Panc1 (cell line): ENCODE measurements around the gene PPCS. TPM values are rescaled to one million over a fixed set of nuclear protein-coding genes. Genes with fewer than 3 reads are reported as not detected.
A peak's percentile ranks its signal among the peaks of the same experiment; 100 is the strongest.

Source experiments
- ATAC-seq: fragments of 200-7000 bp; cut with Tn5 transposase; 2 replicates; pipeline ENCODE4 v1.9.1; 2020; ENCODE audit warnings: mild to moderate bottlenecking, moderate library complexity
- BruUV-seq: library from RNA; stranded (reverse); fragments of 400-500 nt; replicated peaks from 2 replicates; lab custom pipeline; 2021; lab: Mats Ljungman, UMichigan
- CTCF ChIA-PET: fragments of 300-600 bp; sonication (Branson Sonifier 250); formaldehyde crosslinking; loops from one replicate; lab custom pipeline; 2022; ENCODE audit warnings: antibody characterized with exemption; lab: Charles Lee
- POLR2A ChIA-PET: fragments of 300-600 bp; sonication (Branson Sonifier 250); formaldehyde crosslinking; loops from one replicate; lab custom pipeline; 2022; ENCODE audit warnings: antibody characterized with exemption; lab: Charles Lee
- DNase-seq: peaks from one replicate; pipeline ENCODE4 v3.0.0-alpha.2; 2010; ENCODE audit warnings: low read depth, low spot score
- H3K27ac ChIP-seq: 2 replicates; pipeline ENCODE4 v1.5.1; 2011; ENCODE audit warnings: mild to moderate bottlenecking, low read length, inconsistent platforms
- H3K27me3 ChIP-seq: fragments of 200-500 bp; sonication (Bioruptor generic); 2 replicates; pipeline ENCODE4 v1.6.0; 2014; ENCODE audit warnings: low read length, inconsistent platforms; ENCODE audit not compliant: control insufficient read depth, insufficient read depth
- H3K36me3 ChIP-seq: fragments of 200-500 bp; sonication (Bioruptor generic); 2 replicates; pipeline ENCODE4 v1.5.1; 2014; ENCODE audit warnings: inconsistent platforms, mild to moderate bottlenecking, low read length, moderate library complexity; ENCODE audit not compliant: control insufficient read depth, insufficient read depth
- H3K4me1 ChIP-seq: 2 replicates; pipeline ENCODE4 v1.5.1; 2011; ENCODE audit warnings: inconsistent platforms, mild to moderate bottlenecking, low read length, moderate library complexity; ENCODE audit not compliant: control insufficient read depth, insufficient read depth
- H3K4me3 ChIP-seq, 2 experiments: 2 replicates each; pipeline ENCODE4 v1.5.1; 2011 to 2012; ENCODE audit warnings: low read depth in 2 of 2, low read length in 2 of 2, mild to moderate bottlenecking in 2 of 2, inconsistent platforms in 1 of 2, moderate library complexity in 1 of 2
- H3K9me3 ChIP-seq: fragments of 200-500 bp; sonication (Bioruptor generic); 2 replicates; pipeline ENCODE4 v1.5.1; 2014; ENCODE audit warnings: low read depth, mild to moderate bottlenecking, inconsistent platforms, low read length, moderate library complexity; ENCODE audit not compliant: control insufficient read depth, insufficient read depth
- POLR2AphosphoS5 ChIP-seq: IDR thresholded peaks from 2 replicates; pipeline ENCODE4 v1.6.1; 2012; ENCODE audit warnings: mild to moderate bottlenecking, low read depth, low read length, moderate library complexity
- SIN3A ChIP-seq: IDR thresholded peaks from 2 replicates; pipeline ENCODE4 v1.6.1; 2012; ENCODE audit warnings: low read depth, mild to moderate bottlenecking, low read length, moderate library complexity, borderline replicate concordance; ENCODE audit not compliant: insufficient read depth
- TCF7L2 ChIP-seq: IDR thresholded peaks from 2 replicates; pipeline ENCODE4 v1.6.1; 2011; ENCODE audit warnings: mild to moderate bottlenecking, low read depth, low read length, inconsistent platforms
- in situ Hi-C: cut with HindIII; loops from 2 replicates; pipeline ENCODE4 v1.10.0; 2016; ENCODE audit warnings: low sequenced_read_pairs, low pct_unique_long_range_greater_than_20kb
- intact Hi-C: fragments of 100-400 bp; cut with micrococcal nuclease; formaldehyde crosslinking; loops from one replicate; pipeline ENCODE4 v1.10.0; 2022; ENCODE audit not compliant: unreplicated experiment
- total RNA-seq: library from RNA; stranded (reverse); gene quantifications from one replicate; pipeline ENCODE4 v1.2.1, GENCODE V29; 2021; ENCODE audit not compliant: unreplicated experiment
- TF ChIP-seq, protein P1 (sequence below): fragments of 450-650 bp; IDR thresholded peaks from 2 replicates; pipeline ENCODE4 v1.5.1; 2017; ENCODE audit warnings: mild to moderate bottlenecking
- TF ChIP-seq, protein P2 (sequence below), 2 experiments: IDR thresholded peaks; 2 replicates each; pipeline ENCODE4 v1.6.1; 2011 to 2012; ENCODE audit warnings: low read depth in 2 of 2, control low read depth in 1 of 2, low read length in 1 of 2, mild to moderate bottlenecking in 1 of 2, moderate library complexity in 1 of 2; ENCODE audit not compliant: insufficient read depth in 1 of 2

PPCS gene
- total RNA-seq, 1 experiment from 2014 or later = 72.7 TPM

DNA sequence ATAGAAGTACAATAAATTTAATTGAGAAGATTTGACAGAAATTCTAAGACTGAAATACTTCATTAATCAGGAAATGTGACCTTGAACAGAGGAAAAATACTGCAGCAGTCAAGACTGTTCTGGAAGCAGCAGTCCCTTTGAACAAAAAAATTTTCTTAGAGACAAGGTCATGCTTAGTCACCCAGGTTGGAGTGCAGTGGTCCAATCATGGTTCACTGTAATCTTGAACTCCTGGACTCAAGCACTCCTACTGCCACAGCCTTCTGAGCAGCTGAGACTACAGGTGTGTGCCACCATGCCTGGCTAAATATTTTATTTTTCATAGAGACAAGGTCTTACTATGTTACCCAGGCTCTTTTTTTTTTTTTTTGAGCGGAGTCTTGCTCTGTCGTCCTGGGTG, 4.9 kb downstream of the PPCS start:
- in situ Hi-C loops = no loop called here
- Histone ChIP-seq H3K27me3 (no peaks in the 10 kb centered on the region), H3K36me3 (peaks cover 13% of the 10 kb centered on the region), H3K4me1 (peaks cover 25% of the 10 kb centered on the region), H3K27ac (no peak overlapping the region), H3K4me3 (no peak overlapping the region), H3K9me3 (no peaks in the 10 kb centered on the region)
- POLR2A ChIA-PET = no interaction called here
- no TSS peak for BruUV-seq
- ATAC-seq = no peak
- CTCF ChIA-PET = no interaction called here
- intact Hi-C loops = loop anchor here (5.0 kb wide), 1 partner anchor 124 kb away; the partner anchor contains the start of gene FOXJ3
- no peak for DNase-seq
- peak; percentile 41; the same call in 1 of the 2 replicates for TF ChIP-seq POLR2AphosphoS5
- no peak for TF ChIP-seq SIN3A
- no peak for TF ChIP-seq TCF7L2

DNA sequence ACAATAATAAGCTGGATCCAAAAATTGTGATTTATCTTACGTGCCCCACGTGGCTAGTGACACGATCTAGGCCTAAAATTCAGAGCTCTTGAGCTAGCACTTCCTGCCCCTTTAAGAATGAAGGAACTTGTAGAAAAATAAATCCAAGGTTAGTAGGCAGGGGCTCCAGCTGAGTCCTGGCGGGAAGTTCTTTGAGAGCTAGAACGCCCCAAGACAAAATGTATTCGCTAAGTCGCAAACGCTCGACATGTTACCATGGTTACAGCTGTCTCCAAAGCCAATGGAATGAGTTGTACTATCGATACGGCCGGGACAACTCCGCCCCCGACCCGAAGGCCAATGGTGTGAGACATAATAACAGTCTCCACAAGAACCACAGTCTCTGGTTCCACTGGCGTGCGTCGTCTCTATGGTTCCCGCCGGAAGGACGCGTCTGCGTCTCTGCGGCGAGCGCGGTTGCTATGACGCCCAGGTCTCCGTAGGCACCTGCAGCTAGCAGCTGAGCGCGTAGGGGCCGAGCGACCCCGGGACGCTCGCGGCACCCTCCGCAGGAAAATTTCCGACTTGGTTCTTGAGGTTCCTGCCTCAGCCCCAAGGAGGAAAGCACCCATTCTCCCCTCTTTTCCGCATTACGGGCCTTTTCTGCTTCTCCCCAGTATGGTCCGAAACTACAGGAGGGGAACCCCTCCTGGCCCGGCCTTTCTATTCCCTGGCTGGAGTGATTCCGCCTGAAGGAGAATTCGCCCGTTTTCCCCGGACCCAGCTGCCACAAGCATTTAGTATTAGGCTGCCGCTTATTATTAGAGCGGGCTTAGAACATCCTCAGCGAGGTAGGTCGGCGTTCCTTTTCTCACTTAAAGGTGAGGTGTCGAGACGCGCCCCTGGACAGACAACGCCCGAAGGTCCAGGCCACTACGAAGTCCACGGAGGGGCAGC, 6.8 kb downstream of the PPCS start, which contains the start of gene CCDC30:
Gene CCDC30 (plus strand): TSS at position 459 of the 936 bp plus-strand sequence. CDS start 17,266 bp downstream, outside the sequence.
- peak within 1 kb of the TSS; percentile 78 to 93 for H3K4me3 ChIP-seq
- no peaks in the 10 kb centered on the region for H3K9me3 ChIP-seq
- in situ Hi-C loops = no loop called here
- H3K27me3 ChIP-seq = no peaks in the 10 kb centered on the region
- ATAC-seq = peak; percentile 100
- BruUV-seq = no TSS peak
- TF ChIP-seq TCF7L2 (peak; percentile 58; the same call in 1 of the 2 replicates), POLR2AphosphoS5 (peak; percentile 69), SIN3A (peak; percentile 97; the same call in 1 of the 2 replicates)
- TF ChIP-seq, protein P1, sequence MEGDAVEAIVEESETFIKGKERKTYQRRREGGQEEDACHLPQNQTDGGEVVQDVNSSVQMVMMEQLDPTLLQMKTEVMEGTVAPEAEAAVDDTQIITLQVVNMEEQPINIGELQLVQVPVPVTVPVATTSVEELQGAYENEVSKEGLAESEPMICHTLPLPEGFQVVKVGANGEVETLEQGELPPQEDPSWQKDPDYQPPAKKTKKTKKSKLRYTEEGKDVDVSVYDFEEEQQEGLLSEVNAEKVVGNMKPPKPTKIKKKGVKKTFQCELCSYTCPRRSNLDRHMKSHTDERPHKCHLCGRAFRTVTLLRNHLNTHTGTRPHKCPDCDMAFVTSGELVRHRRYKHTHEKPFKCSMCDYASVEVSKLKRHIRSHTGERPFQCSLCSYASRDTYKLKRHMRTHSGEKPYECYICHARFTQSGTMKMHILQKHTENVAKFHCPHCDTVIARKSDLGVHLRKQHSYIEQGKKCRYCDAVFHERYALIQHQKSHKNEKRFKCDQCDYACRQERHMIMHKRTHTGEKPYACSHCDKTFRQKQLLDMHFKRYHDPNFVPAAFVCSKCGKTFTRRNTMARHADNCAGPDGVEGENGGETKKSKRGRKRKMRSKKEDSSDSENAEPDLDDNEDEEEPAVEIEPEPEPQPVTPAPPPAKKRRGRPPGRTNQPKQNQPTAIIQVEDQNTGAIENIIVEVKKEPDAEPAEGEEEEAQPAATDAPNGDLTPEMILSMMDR = no peak
- TF ChIP-seq, protein P2, sequence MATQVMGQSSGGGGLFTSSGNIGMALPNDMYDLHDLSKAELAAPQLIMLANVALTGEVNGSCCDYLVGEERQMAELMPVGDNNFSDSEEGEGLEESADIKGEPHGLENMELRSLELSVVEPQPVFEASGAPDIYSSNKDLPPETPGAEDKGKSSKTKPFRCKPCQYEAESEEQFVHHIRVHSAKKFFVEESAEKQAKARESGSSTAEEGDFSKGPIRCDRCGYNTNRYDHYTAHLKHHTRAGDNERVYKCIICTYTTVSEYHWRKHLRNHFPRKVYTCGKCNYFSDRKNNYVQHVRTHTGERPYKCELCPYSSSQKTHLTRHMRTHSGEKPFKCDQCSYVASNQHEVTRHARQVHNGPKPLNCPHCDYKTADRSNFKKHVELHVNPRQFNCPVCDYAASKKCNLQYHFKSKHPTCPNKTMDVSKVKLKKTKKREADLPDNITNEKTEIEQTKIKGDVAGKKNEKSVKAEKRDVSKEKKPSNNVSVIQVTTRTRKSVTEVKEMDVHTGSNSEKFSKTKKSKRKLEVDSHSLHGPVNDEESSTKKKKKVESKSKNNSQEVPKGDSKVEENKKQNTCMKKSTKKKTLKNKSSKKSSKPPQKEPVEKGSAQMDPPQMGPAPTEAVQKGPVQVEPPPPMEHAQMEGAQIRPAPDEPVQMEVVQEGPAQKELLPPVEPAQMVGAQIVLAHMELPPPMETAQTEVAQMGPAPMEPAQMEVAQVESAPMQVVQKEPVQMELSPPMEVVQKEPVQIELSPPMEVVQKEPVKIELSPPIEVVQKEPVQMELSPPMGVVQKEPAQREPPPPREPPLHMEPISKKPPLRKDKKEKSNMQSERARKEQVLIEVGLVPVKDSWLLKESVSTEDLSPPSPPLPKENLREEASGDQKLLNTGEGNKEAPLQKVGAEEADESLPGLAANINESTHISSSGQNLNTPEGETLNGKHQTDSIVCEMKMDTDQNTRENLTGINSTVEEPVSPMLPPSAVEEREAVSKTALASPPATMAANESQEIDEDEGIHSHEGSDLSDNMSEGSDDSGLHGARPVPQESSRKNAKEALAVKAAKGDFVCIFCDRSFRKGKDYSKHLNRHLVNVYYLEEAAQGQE (IDR thresholded peaks at IDR 0.05; ENCODE audit: insufficient read depth in 1 of 2, low read depth in 2 of 2, low read length in 1 of 2) = no peak
- ChIA-PET CTCF (no interaction called here), POLR2A (interaction anchor here (0.5 to 1.1 kb wide), 3 partner anchors 203 to 1887 kb away, joined by 3 to 4 read pairs (median 4); no protein-coding TSS in a partner anchor)
- H3K4me1 ChIP-seq = peaks cover 18% of the 10 kb centered on the region
- intact Hi-C loops = loop anchor here (5.0 kb wide), 1 partner anchor 126 kb away; the partner anchor contains the start of gene FOXJ3
- peaks cover 13% of the 10 kb centered on the region for H3K36me3 ChIP-seq
- H3K27ac ChIP-seq = peak within 1 kb of the TSS; percentile 80
- peak; percentile 97 for DNase-seq
